Epidermal melanocyte (primary cell): ENCODE measurements around the gene CCSER1.

Experiments used
- DNase-seq: peaks from one replicate; pipeline ENCODE4 v3.0.0; 2011; ENCODE audit warnings: low spot score; ENCODE audit not compliant: insufficient read length

CCSER1 gene

GRCh38 chr4:90189946-90190345 lies 62.8 kb downstream of the CCSER1 start:
- DNase-seq: no peak

DNA sequence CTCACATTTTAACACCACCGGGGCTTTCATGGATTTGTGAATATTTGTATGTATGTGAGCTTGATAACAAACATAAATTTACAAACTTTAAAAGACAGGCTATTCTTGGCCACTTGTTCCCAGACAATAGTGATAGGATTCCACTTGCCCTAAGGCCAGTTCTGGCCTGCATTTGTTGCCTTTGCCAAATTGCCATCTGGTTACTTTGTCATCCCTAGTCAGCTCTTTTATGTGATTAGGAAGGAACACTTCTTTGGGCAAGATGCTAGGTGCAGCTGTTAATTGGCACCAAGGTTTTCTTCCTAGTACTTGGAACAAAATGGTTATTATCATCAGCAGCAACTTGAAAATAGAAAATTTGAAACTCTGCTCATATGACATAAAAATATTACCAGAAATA lies 63.3 kb downstream of the CCSER1 start:
- no peak for DNase-seq

- no peak for DNase-seq
Observed at GRCh38 chr4:90198086-90198847, 71.1 kb downstream of the CCSER1 start.

GRCh38 chr4:90207887-90208454 lies 80.8 kb downstream of the CCSER1 start:
- no peak for DNase-seq

- DNase-seq: no peak
Observed at GRCh38 chr4:90209922-90210321, 82.7 kb downstream of the CCSER1 start.

- no peak for DNase-seq
Observed at GRCh38 chr4:90211174-90211573, 84.0 kb downstream of the CCSER1 start.

DNA sequence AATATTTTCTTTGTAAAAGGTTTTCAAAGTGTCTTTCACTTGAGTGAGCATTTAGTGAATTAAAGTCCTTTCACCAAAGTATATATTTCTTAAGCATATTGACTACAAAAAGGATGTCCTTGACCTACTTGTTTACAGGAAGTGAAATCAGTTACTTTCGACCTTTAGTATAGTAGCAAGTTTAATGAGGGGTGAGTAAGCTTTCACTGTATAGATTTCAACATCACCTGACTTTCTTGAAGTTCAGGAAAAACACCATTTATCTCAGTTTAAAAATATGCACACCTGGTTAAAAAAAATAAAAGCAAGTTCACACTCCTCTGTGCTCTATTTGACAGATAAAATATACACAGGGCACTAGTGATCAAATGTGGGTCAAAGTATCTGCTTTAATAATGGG lies 88.1 kb downstream of the CCSER1 start:
- no peak for DNase-seq

- DNase-seq: no peak
Observed at GRCh38 chr4:90219822-90220221, 92.6 kb downstream of the CCSER1 start.

DNA sequence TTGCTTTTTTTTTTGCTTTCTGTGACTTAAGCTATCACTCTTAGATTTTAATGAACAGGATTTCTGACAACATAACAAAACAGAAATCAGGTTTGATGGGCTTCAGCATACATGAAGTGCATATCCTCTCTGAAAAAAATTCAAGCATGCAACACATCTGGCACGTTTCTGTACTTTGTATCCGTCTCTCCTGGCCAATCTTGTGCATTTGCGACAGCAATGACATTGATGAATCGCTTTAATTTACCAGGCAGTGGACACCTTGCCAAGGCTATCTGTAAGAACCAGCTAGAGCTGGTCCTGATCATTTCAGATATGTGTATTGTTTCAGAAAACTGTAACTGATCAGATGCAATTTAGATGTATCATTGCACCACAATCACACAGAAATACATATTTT lies 93.3 kb downstream of the CCSER1 start:
- DNase-seq: no peak

- DNase-seq: no peak
Observed at GRCh38 chr4:90226734-90227133, 99.5 kb downstream of the CCSER1 start.

DNA sequence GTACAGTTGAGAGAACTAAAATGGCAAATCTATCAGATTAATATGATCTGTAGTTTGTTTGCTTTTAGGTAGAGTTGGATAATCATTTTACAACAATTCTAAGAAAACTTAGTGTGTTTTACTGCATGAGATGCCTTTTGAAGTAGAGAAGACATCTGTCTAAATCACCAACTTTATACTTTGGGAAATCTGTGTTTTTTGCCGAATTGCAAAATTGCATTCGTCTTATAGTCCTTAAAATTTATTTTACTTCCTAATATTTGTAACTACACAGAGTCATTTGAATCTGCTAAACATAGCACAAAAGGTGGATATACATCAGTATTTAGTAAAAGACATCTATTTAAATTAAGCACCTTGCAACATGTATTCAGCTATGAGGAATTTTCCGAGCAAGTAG lies 100.0 kb downstream of the CCSER1 start:
- no peak for DNase-seq

- no peak for DNase-seq
Observed at GRCh38 chr4:90234916-90235547, 107.8 kb downstream of the CCSER1 start.

GRCh38 chr4:90237751-90238530 lies 110.7 kb downstream of the CCSER1 start:
- no peak for DNase-seq

DNA sequence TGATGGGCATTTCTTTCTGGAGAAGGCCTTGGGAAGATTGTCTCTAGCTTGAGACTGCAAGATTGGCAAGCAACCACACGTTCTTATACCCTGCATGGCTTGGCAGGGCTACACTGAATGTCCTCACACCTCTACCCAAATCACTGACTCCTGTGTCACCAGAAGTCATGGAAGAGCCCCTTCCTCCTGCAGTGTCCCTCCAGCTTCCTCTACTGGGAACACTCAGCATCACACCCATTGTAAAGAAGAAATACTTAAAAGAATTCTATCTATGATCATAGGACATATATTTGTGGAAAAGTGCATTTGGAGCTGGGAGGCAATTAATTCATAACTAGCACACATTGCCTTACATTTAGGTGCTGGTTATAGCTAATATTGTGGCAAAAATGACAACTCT lies 113.1 kb downstream of the CCSER1 start:
- no peak for DNase-seq

GRCh38 chr4:90241008-90241407 lies 113.8 kb downstream of the CCSER1 start:
- DNase-seq: no peak

DNA sequence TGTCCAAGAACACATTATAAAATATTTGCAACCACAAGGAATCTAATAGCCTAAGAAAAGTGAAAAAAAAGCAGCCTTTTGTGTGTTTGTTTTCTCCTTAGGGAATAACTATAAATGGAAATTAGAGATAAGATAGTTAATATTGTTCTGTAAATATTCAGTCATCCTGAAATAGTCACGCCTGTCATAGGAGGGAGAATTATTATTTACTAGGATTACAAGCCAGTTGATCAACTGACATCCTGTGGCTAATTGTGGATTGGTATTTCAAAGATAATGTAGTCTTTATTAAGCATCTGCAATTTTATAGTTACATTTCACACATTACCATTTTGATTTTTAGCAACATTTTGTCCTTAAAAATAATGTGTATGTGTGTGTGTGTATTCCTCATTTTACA lies 118.6 kb downstream of the CCSER1 start:
- no peak for DNase-seq

DNA sequence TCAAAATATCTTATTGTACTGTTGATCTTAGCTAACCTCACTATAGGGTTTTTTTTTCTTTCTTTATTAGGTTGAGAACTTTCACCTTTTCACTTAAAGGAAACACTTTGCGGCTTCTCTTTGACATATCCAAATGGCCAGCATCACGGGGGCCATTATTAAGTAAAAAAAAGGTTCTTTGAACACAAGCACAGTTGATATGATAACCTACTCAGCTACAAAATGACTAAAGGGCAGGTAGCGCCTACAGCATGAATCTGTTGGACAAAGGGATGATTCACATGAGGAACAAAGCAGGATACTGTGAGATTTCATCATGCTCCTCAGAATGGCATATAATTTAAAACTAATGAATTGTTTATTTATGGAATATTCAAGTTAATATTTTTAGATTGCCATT lies 119.6 kb downstream of the CCSER1 start:
- no peak for DNase-seq

DNA sequence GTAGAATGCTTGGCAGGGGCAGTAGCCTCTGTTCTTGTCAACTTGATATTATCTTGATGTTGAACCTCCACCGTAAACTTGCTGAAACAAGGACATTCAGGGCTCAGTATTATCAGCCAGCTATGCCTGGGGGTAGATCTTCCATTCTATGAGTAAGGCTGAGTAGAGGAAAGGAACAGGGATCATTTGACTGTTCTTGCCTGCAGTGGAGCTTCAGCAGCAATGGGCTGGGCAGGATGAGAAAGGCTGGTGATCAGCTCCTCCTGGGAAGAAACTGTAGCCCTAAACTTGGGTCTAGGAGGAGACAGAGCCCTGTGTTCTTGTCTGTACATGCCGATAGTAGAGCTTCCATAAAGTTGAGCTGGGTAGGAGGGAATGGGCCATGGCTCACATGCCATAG lies 127.2 kb downstream of the CCSER1 start:
- DNase-seq: no peak

- no peak for DNase-seq
Observed at GRCh38 chr4:90274175-90274574, 147.0 kb downstream of the CCSER1 start.

- no peak for DNase-seq
Observed at GRCh38 chr4:90280954-90281353, 153.8 kb downstream of the CCSER1 start.

GRCh38 chr4:90281541-90282355 lies 154.6 kb downstream of the CCSER1 start:
- DNase-seq: no peak
